ENCODE data around the gene SASH1.
A peak's percentile ranks its signal among the peaks of the same experiment; 100 is the strongest.

SASH1 gene

DNA sequence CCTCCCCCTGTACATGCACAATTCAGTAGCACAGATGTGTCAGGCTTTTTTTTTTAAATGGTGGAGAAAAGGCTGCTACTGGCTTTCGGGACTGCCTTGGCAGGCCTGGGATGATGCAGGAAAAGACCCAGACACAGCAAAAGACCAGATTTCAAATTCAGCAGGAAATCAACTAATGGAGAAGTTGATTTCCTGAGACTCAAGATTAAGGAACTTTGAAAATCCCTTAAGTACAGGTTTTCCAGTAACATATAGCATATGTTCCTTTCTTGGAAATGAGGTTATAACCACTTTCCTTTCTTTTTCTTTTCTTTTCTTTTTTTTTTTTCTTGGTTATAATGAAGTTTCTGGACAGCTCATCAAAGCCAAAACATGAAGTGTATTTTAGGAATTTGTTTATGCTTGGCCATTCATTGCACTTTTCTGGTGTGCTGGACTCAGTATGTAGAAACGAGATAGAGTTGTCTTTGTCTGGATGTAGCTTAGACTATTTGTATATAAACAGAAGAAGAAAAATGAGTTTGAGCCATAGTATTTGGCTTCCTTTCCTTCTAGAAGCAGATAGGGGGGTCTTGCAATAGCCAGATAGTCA is 119.4 kb downstream of the SASH1 start:
- no peak for DNase-seq

DNA sequence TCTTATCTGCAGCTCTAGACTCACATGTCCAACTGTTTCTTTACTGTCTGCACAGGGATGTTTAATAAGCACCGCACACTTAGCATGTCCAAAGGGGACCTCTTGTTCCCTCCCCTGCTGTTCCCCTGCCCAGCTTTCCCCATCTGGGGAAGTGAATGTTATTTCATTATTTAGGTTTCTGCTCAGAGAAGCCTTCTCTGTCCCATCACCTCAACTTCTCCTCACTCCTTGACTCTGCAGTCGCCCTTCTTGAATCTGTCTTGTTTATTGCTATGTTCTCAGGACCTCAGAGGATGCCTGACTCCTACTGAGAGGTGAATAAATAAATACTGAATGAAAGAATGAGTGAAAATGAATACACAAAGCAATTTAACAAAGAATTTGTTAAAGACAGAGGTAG is 121.0 kb downstream of the SASH1 start:
- no peak for DNase-seq

DNA sequence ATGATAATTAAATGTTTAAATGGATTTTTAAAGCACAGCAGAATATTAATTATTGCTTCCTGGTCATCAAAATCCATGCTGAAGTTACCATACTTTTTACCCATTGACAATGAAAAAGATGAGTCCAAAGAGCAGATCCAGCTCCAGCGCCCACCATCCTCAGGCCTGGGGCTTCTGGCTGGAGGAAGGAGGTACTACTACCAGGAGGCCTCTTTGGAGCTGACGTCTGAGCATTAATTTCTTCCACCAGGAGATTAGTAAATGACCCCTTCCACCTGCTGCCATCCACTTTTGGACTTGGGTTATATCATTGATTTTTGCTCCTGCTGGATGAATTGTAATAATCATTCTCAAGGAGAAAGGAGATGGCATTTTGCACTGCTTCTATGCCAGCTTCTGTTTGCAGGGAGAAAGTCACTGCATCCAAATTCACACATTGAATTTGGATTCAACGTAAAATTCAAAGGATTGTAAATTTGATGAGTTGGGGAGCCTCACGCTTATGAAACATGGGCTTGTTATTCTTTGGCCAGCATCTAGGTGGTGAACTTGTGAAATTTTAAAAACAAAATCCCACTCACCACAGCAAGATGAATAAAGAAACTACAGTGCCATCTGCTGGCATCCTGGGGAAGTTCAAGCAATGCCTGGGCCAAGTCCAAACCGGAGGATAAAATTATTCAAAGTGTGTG is 121.8 kb downstream of the SASH1 start:
- peak; percentile 10 for DNase-seq

DNA sequence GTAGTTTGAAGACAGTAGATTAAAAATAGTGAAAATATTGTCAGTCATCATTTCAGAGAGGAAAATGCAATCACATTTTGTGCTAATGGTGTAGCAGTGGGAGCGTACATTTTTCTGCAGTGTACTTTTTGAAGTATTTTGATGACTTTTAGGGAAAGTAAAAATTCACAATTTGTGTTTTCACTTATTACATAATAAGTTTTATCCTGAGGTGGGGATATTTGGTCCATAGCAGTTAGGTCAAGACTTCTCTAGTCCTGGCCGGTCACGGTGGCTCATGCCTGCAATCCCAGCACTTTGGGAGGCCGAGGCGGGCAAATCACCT is 122.3 kb downstream of the SASH1 start:
- no peak for DNase-seq

GRCh38 chr6:148465670-148466069 is 123.0 kb downstream of the SASH1 start:
- no peak for DNase-seq

DNA sequence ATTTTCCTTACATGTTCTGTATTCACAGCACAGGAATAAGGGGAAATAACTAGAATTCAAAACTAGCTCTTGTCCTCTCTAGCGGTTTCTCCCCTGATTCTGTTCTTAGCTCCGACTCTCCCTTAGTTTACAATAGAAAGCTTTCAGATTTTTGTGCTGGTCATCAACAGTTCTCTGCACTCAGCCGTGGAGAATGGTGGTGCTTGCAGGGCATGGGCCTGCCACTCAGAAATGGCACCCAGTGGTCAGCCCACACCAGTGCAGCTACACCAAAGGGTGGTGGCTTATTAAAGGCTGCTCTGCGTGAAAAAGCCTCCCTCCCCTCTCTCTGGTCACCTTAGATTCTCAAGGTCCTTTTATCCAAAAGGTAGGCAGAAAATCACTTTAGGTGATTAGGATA is 123.5 kb downstream of the SASH1 start:
- no peak for DNase-seq

DNA sequence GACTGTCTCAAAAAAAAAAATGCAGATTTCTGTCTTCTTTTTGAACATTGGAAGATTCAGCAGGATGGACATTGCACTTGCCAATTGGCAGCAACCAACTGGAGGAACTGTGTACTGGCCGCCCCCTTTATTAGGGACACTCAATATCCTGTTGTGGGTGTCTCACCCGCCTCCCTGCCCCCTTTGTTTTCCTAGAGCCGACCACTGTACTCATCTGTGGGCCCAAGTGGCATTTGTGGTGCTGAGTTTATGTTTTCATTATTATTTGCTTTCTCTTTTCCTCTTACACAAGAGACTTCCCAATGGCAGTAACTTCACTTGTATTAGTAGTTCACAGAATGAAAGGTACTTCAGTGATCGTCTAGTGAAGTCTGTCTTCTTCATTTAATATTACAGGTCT is 125.3 kb downstream of the SASH1 start:
- no peak for DNase-seq

- no peak for DNase-seq
Measured at GRCh38 chr6:148470156-148470555, 127.5 kb downstream of the SASH1 start.

DNA sequence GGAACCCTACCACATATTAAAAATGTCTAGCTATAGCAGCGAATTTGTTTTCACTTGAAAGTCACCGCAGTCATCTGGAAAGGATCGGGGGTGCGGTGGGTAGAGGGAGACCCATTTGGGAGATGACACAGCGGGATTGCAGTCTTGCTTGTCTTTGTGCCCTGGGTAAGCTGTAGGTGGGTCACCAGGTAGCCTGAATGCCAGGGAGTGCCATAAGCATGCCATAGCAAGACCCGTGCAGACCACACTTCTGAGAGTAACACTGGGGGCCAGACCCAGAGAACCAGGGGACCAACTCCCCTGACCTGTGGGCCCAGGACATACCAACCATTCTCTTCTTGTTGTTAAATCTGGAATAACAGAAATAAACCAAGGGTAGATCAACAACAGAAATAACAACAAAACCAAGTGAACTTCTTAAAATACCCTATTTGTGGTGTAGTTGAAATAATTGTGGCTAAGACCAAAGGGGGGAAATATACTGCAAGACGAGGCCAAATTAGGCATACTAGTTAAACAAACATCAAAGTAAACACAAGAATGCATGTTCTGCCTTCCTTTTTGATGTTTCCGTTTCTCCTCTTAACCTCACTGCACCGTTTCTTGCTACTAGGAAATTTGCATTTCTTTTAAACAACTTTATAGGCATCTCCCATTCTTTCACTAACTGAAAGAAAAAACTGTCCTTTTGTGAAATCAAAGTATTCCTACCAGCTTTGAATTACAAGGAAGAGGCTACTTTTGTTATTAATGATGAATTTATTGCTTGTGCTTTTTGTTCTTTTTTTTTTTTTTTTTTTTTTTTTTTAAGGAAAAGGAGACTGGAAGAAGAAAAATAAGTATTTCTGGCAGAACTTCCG is 128.2 kb downstream of the SASH1 start:
- DNase-seq, result no peak

DNA sequence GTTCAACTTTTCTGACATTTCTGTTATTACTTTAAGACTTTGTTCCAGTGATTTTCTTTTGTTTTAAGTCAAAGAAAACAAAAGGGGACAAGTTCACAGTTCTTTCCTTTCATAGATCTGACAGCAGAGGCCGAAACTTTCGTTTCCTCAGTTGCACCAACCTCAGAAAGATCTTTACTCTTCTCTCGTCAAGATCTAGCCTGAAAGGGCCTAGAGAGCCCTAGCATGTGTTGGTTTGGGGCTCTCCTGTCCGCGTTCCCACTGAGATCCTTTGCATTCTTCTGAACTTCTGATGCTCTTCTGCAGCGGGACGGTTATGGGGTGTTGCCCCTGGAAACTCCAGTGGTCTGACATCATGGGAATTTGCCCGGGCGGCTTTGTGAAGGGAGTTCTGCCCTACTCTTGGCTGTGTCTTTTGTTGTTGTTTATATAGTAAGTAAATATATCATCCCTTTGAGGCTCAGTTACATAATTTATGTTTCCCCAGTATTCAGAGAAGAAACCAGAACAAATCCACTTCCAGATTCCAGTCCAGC is 129.1 kb downstream of the SASH1 start:
- DNase-seq, result no peak

DNA sequence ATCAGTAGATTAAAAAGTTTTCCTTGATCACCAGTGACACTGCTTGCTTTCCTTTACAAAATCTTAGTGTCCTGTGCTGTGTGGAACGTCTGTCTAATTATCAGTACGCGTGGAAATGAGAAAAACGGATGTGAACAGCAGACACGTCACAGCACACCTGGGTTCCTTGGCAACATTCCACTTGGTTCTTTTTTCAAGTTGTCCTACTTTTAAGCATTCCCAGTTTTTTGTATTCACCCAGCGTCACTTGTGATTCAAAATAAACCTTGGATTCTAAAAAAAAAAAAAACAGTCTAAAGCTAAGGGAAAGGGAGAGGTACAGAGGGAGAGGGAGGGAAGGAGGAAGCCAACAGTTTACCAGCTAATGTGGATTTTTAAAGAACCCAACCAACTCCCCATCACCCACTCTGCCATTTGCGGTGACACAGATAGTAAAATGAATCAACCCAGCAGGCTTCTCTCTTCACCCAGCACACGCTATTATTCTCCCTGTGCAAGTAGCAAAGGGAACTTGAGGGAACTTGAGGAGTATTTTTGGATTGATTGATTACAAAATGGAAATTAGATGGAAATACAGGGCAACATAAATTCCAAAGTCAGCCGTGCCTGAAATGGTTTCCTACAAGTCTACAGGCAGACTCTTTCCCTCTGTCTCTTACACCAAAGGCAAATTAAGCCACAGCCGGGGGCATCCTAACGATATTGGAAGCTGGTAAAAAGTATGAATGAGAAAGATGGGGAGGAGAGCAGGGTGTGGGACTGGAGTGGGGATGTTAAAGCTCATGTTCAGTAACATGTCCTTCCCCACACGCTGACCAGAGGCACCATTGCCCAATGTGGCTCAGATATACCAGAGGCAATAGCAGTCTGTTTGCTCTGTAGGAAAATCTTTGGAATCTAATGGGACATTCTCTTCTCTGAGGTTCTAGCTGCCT is 129.8 kb downstream of the SASH1 start:
- no peak for DNase-seq

DNA sequence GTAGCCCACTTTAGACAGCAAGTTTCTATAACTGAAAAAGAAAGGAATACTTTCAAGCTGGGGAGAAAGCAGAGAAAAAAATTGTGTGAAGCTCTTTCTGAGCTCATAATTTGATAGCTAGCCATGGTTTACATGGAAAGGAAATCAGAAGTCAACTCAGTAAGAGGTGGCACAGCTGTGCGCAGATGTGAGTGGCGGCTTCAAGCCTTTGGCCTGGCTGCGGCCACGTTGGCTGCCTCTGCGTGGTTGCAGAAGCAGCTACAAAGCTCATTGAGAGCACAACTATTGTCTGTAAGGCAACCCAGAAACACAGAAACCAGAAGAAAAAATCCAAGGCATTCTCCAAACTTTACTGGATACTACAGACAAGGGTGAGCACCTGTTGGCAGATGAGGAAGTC is 136.9 kb downstream of the SASH1 start:
- no peak for DNase-seq

DNA sequence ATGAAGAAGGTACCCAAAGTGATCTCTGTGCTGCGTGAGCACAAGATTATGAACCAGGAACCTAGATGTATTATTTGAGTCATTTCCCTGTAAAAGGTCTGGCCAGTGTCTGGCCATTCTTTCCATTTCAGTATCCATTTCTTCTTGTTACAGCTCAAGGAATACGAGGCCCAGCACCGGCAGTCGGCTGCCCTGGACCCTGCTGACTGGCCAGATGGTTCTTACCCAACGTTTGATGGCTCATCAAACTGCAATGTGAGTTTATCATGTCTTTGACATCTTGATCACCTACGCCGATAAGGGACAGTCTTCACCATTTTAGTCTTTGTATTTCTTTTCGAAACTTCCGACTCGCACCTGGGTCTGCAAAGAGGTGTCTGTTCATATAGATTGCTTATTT is 144.8 kb downstream of the SASH1 start:
- DNase-seq, result no peak

DNA sequence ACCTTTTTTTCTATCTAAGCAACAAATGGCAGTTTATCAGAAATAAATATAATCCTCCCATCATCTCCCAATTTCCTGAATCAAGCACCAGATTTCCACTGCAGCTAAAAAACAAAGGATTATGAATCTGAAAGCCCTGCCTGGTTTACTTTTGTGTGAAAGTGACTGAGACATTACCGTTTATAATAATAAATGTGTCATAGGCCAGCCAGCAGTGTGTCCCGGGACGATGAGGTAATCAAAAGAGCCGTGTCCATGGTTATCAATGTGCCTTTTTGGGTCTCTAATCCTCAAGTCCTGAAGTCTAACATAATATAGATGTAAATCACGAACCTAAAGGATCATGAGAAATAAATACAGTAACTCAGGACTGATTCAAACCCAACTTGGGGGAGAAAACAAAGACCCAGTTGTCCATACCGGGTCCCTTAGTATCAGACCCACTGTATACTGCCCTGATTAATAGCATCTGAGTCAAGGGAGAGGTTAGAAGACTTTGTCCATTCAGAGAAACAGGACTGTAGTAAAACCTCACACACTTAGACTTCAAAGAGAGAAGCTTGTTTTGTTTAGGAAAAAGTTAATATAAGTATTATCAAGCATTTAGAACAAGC is 149.1 kb downstream of the SASH1 start:
- DNase-seq, result no peak

- no peak for DNase-seq
Measured at GRCh38 chr6:148492654-148493290, 150.1 kb downstream of the SASH1 start.

GRCh38 chr6:148493424-148493823 is 150.8 kb downstream of the SASH1 start:
- no peak for DNase-seq

DNA sequence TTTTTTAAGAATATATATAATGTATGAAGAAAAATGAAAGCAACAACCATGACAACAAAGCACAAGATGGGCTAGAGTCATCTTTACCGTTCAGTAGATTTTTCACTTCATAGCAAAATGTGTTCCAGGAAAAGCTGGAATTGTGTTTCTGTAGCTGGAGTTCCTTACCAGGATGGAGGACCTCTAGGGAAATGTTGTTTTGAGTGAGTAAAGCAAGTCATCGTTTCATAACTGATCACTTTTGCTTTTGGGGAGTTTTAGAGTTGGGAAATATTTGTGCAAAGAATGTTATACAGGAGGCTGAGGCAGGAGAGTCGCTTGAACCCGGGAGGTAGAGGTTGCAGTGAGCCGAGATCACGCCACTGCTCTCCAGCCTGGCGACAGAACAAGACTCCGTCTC is 151.6 kb downstream of the SASH1 start:
- DNase-seq, result no peak

DNA sequence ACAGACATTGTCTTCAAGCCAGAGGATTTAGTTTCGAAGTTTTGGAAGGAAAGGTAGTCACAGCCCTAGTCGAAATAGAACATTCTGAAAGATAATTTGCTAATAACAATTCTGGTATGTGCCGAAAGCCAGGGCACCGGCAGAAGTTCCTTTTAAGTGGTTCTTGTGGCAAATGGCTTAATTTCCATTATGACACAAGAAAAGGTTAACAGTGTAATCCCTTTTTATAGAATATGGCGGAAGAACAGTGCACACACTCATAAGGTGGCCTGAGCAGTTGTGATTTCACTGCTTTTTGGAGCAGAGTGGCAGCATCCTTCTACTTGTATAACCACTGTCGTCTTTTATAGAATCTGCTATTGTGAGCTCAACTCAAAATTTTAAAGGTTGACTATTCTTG is 152.4 kb downstream of the SASH1 start:
- DNase-seq, result no peak

DNA sequence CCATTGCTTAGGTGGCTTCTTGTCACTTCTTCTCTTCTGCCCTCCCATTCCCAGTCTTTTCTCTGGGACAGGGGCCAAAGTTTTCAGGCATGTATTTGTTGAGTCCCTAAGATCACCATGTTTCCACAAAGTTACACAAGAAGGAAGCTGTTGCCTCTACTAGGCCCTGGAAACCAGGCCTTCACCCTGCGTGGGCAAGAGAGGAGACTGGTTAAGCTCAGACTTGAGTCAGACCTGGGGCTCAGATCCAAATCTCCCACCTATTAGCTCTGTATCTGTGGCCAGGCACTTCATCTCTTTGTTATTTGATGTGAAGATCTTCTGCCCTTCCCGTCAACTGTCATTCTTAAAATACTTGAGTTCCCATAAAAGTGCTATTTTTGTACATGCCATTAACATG is 154.6 kb downstream of the SASH1 start:
- DNase-seq, result no peak

DNA sequence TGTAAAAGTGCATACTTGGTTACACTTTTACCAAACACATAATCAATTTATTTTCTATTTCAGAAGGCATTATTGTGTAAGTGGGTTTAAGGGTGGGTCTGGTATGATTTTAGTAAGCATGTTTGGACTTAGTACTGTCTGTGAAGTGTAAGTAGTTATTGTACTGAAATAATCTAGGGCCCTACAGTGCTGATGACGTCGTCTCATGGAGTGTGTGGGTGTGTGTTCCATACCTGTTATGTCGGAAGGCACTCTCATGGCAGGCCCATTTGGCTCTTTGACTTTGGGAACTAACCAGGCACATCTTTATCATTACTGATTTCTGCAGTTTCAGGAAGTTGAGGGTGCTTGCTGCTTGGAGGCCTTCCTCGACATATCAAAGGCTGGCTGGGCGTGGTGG is 155.1 kb downstream of the SASH1 start:
- no peak for DNase-seq

DNA sequence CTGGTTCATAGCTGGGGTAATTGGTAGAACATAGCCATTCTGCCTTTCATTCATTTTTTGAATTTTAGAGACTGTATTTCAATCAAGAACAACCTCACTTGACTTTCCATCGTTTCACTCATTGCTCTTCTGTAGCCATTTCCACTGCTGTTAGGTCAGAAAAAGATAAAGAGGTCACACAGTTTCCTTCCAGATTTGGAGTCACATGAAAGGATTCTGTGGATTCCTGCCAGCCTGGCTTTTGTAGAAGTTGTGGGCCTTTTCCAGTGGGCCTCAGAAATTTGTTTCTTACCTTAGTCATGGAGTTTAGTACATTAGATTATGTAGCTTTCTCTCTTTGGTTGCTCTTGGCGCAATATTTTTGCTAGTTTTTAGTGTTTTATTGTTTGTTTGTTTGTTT is 157.8 kb downstream of the SASH1 start:
- DNase-seq, result no peak

GRCh38 chr6:148501178-148501590 is 158.5 kb downstream of the SASH1 start:
- DNase-seq, result no peak

Data from CD4-positive, alpha-beta T cell treated with Interferon gamma for 1 hour (primary cell).